HepG2 (cell line): ENCODE measurements around the gene RAI14. TPM values are rescaled to one million over a fixed set of nuclear protein-coding genes. Genes with fewer than 3 reads are reported as not detected.
"Not testable (repeated sequence)": the region's sequence is repeated elsewhere in the genome, so short reads cannot be mapped to it uniquely, and the experiment has no call there.

Experiments
- ATAC-seq: fragments of 200-7000 bp; cut with Tn5 transposase; 3 replicates; pipeline ENCODE4 v1.9.1; 2020; ENCODE audit warnings: mild to moderate bottlenecking, moderate library complexity
- BruUV-seq: library from RNA; stranded (reverse); fragments of 400-500 nt; replicated peaks from 2 replicates; lab custom pipeline; 2021; lab: Mats Ljungman, UMichigan
- CTCF ChIA-PET: fragments of 300-600 bp; formaldehyde crosslinking; extraction: SDS; loops from one replicate; lab custom pipeline; 2021; ENCODE audit warnings: low total read pairs, inconsistent platforms, low intra/inter-chr PET ratio; lab: Yijun Ruan, JAX
- POLR2A ChIA-PET: fragments of 350-600 bp; sonication (Branson Sonifier 250); formaldehyde crosslinking; loops from one replicate; lab custom pipeline; 2020; ENCODE audit warnings: antibody characterized with exemption, inconsistent platforms; lab: Yijun Ruan, JAX
- DNase-seq: peaks from one replicate; pipeline ENCODE4 v3.0.0-alpha.2; 2015; ENCODE audit warnings: low spot score
- FAIRE-seq: peaks from 3 replicates; lab custom pipeline; 2011; peaks lifted over from hg19 to GRCh38; lab: Jason Lieb, UNC
- H2AFZ ChIP-seq: one replicate; pipeline ENCODE4 v1.6.1; 2011; ENCODE audit warnings: low read length, inconsistent platforms
- H3K27ac ChIP-seq: fragments of 300-600 bp; 3 replicates; pipeline ENCODE4 v1.8.0; 2011; ENCODE audit warnings: mixed run types, mild to moderate bottlenecking, mixed read lengths, low read length, inconsistent platforms; ENCODE audit not compliant: insufficient read depth; ENCODE audit errors: extremely low read length
- H3K27me3 ChIP-seq, 2 experiments: fragments of 200-600 bp in 1 of 2; 2 replicates in 1 of 2; 3 replicates in 1 of 2; pipeline versions ENCODE4 v1.6.0 to v1.8.0; 2011; ENCODE audit warnings: low read length in 2 of 2, mild to moderate bottlenecking in 2 of 2, moderate library complexity in 2 of 2, inconsistent platforms in 1 of 2; ENCODE audit not compliant: insufficient read depth in 2 of 2, control insufficient read depth in 1 of 2
- H3K36me3 ChIP-seq, 2 experiments: fragments of 200-600 bp in 1 of 2; replicated peaks in 1 of 2; 2 replicates in 1 of 2; 3 replicates in 1 of 2; pipeline versions ENCODE4 v1.5.1 to v1.8.0; 2011; ENCODE audit warnings: low read length in 2 of 2, inconsistent platforms in 1 of 2; ENCODE audit not compliant: insufficient read depth in 2 of 2, control insufficient read depth in 1 of 2
- H3K4me1 ChIP-seq: 2 replicates; pipeline ENCODE4 v1.5.1; 2012; ENCODE audit warnings: low read length, inconsistent platforms; ENCODE audit not compliant: insufficient read depth
- H3K4me2 ChIP-seq: 2 replicates; pipeline ENCODE4 v1.6.0; 2011; ENCODE audit warnings: low read depth, low read length, inconsistent platforms
- H3K4me3 ChIP-seq, 3 experiments: fragments of 200-600 bp in 1 of 3; sonication (generic), shearing (Covaris generic) in 1 of 3; replicated peaks in 1 of 3; 2 replicates each; pipeline ENCODE4 v1.5.1; 2011 to 2016; ENCODE audit warnings: low read length in 3 of 3, inconsistent platforms in 2 of 3, low read depth in 2 of 3, mild to moderate bottlenecking in 2 of 3, control low read depth in 1 of 3, mixed read lengths in 1 of 3; ENCODE audit not compliant: insufficient read depth in 1 of 3
- H3K79me2 ChIP-seq: one replicate; pipeline ENCODE4 v1.6.1; 2011; ENCODE audit warnings: low read length, inconsistent platforms; ENCODE audit not compliant: insufficient read depth
- H3K9ac ChIP-seq: 2 replicates; pipeline ENCODE4 v1.6.0; 2011; ENCODE audit warnings: mild to moderate bottlenecking, low read depth, low read length, inconsistent platforms; ENCODE audit not compliant: insufficient read depth
- H3K9me3 ChIP-seq: 2 replicates; pipeline ENCODE4 v1.5.1; 2012; ENCODE audit warnings: mild to moderate bottlenecking, low read length
- H4K20me1 ChIP-seq: 2 replicates; pipeline ENCODE4 v1.6.0; 2011; ENCODE audit warnings: inconsistent platforms, mild to moderate bottlenecking, low read length, moderate library complexity; ENCODE audit not compliant: insufficient read depth
- CEBPG ChIP-seq: IDR thresholded peaks from 2 replicates; pipeline ENCODE4 v1.6.1; 2016
- PRDM10 ChIP-seq: sonication (generic); formaldehyde crosslinking; IDR thresholded peaks from 2 replicates; pipeline ENCODE4 v1.4.0; 2020; ENCODE audit warnings: low read depth, missing genetic modification reagents
- RFXANK ChIP-seq: IDR thresholded peaks from 2 replicates; pipeline ENCODE4 v1.6.1; 2016
- SIX1 ChIP-seq: sonication (generic); formaldehyde crosslinking; IDR thresholded peaks from 2 replicates; pipeline ENCODE4 v1.4.0; 2020; ENCODE audit warnings: missing genetic modification reagents, borderline replicate concordance
- SP140L ChIP-seq: sonication (generic); formaldehyde crosslinking; IDR thresholded peaks from 2 replicates; pipeline ENCODE4 v1.4.0; 2020; ENCODE audit warnings: missing genetic modification reagents, borderline replicate concordance
- SP5 ChIP-seq: IDR thresholded peaks from 2 replicates; pipeline ENCODE4 v1.6.1; 2016; ENCODE audit warnings: low read depth, borderline replicate concordance
- ZNF24 ChIP-seq: fragments of 450-650 bp; IDR thresholded peaks from 2 replicates; pipeline ENCODE4 v1.6.1; 2017; ENCODE audit warnings: antibody characterized with exemption, mild to moderate bottlenecking
- ZNF792 ChIP-seq: IDR thresholded peaks from 2 replicates; pipeline ENCODE4 v1.6.1; 2016
- WGBS: methylation state at CpG from one replicate; pipeline ENCODE4 v1.1.6; 2017; ENCODE audit warnings: low lambda C conversion rate; 5-methylcytosine and 5-hydroxymethylcytosine counted together
- in situ Hi-C: cut with HindIII; loops from 2 replicates; pipeline ENCODE4 v1.10.0; 2017; ENCODE audit warnings: low pct_unique_long_range_greater_than_20kb; ENCODE audit not compliant: extremely low pct_ligation_motif_present
- intact Hi-C: fragments of 100-400 bp; cut with micrococcal nuclease; formaldehyde crosslinking; loops from one replicate; pipeline ENCODE4 v1.10.0; 2022; ENCODE audit not compliant: unreplicated experiment
- polyA plus RNA-seq, 8 experiments: library from polyadenylated mRNA; depleted of rRNA in 3 of 8; stranded (reverse) in 7 of 8; unstranded in 1 of 8; fragments of >200 nt; fragmentation: Illumina TruSeq in 4 of 8; extraction: Trizol in 4 of 8; gene quantifications; 2 replicates each; pipeline versions ENCODE4 v1.2.1 to v1.2.3, GENCODE V29; 2011 to 2016; ENCODE audit warnings: low read depth in 4 of 8, missing spikeins in 1 of 8, mixed read lengths in 1 of 8; ENCODE audit not compliant: insufficient read depth in 1 of 8
- total RNA-seq, 5 experiments: library from RNA; depleted of rRNA; stranded (reverse); fragments of >200 nt; fragmentation: Illumina TruSeq; extraction: Trizol; gene quantifications; 2 replicates each; pipeline ENCODE4 v1.2.3, GENCODE V29; 2016; ENCODE audit warnings: low read depth in 1 of 5
- TF ChIP-seq, protein P1 (sequence below): sonication (generic); formaldehyde crosslinking; IDR thresholded peaks from 2 replicates; pipeline ENCODE4 v1.5.0; 2020; ENCODE audit warnings: mild to moderate bottlenecking, missing genetic modification reagents, borderline replicate concordance

Gene RAI14
- total and polyA plus RNA-seq, 2 of the 13 experiments (the other 11 are each of a cell fraction or from before 2014, with no cell fraction given), result 12.6 to 18.2 TPM

DNA sequence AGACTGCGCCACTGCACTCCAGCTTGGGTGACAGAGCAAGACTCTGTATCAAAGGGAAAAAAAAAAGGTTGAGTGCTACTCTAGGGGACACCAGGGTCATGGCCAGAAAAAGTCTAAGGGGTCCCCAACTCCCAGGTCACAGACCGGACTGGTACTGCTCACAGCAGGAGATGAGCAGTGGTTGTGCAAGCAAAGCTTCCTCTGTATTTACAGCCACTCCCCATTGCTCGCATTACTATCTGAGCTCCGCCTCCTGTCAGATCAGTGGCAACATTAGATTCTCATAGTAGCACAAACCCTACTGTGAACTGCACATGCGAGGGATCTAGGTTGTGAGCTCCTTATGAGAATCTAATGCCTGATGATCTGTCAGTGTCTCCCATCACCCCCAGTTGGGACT lies 103.1 kb downstream of the RAI14 start:
- peak; percentile 7 for DNase-seq
- H3K4me3 ChIP-seq, H3K36me3 ChIP-seq, H4K20me1 ChIP-seq, H3K9ac ChIP-seq, CTCF ChIA-PET, BruUV-seq, H3K4me2 ChIP-seq, FAIRE-seq, H3K27me3 ChIP-seq, ATAC-seq, H3K79me2 ChIP-seq, H3K27ac ChIP-seq, in situ Hi-C loops, H3K9me3 ChIP-seq, H2AFZ ChIP-seq: not testable (repeated sequence)
- POLR2A ChIA-PET, result interaction anchor here (1.3 kb wide), 1 partner anchor 80 kb away, joined by 4 read pairs; the partner anchor contains the start of gene TTC23L
- WGBS, result 80% methylated on average over 5 of the region's 5 CpGs
- intact Hi-C loops, result loop anchor here (5.0 to 10.0 kb wide), 2 partner anchors 76 to 102 kb away; partner anchors contain the start of genes RAI14 and TTC23L
- TF ChIP-seq CEBPG (CRISPR knock-in tag) (0 out of 2 replicates have a peak, but pooled peaks have one; percentile 30), SP5 (CRISPR knock-in tag) (0 out of 2 replicates have a peak, but pooled peaks have one; percentile 13)
- peaks cover 45% of the 10 kb centered on the region for H3K4me1 ChIP-seq

DNA sequence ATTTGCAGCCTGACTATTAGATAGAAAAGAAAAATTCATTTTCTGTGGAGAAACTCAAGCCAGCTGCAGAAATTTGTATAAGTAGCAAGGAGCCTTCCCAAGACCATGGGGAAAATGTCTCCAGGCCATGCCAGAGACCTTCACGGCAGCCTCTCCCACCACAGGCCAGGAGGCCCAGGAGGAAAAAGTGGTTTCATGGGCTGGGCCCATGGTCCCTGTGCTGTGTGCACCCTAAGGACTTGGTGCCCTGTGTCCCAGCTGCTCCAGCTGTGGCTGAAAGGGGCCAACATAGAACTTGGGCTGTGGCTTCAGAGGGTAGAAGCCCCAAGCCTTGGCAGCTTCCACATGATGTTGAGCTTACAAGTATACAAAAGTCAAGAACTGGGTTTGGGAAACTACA lies 109.5 kb downstream of the RAI14 start:
- ChIA-PET POLR2A (no interaction called here), CTCF (no interaction called here)
- Histone ChIP-seq H3K27ac (no peak overlapping the region), H3K36me3 (peaks cover 2 to 4% of the 10 kb centered on the region in 2 experiments; a peak in 1 of 5 replicates), H3K79me2 (no peaks in the 10 kb centered on the region), H2AFZ (no peak overlapping the region), H3K27me3 (no peaks in the 10 kb centered on the region), H3K4me2 (no peak overlapping the region), H3K4me3 (no peak overlapping the region), H3K4me1 (no peaks in the 10 kb centered on the region), H3K9ac (no peak overlapping the region), H3K9me3 (no peaks in the 10 kb centered on the region), H4K20me1 (no peaks in the 10 kb centered on the region)
- in situ Hi-C loops (no loop called here), intact Hi-C loops (no loop called here)
- WGBS, result 100% methylated on average over 1 of the region's 1 CpG
- no TSS peak for BruUV-seq
- FAIRE-seq, result no peak
- no peak for DNase-seq
- ATAC-seq, result no peak
- TF ChIP-seq, protein P1, sequence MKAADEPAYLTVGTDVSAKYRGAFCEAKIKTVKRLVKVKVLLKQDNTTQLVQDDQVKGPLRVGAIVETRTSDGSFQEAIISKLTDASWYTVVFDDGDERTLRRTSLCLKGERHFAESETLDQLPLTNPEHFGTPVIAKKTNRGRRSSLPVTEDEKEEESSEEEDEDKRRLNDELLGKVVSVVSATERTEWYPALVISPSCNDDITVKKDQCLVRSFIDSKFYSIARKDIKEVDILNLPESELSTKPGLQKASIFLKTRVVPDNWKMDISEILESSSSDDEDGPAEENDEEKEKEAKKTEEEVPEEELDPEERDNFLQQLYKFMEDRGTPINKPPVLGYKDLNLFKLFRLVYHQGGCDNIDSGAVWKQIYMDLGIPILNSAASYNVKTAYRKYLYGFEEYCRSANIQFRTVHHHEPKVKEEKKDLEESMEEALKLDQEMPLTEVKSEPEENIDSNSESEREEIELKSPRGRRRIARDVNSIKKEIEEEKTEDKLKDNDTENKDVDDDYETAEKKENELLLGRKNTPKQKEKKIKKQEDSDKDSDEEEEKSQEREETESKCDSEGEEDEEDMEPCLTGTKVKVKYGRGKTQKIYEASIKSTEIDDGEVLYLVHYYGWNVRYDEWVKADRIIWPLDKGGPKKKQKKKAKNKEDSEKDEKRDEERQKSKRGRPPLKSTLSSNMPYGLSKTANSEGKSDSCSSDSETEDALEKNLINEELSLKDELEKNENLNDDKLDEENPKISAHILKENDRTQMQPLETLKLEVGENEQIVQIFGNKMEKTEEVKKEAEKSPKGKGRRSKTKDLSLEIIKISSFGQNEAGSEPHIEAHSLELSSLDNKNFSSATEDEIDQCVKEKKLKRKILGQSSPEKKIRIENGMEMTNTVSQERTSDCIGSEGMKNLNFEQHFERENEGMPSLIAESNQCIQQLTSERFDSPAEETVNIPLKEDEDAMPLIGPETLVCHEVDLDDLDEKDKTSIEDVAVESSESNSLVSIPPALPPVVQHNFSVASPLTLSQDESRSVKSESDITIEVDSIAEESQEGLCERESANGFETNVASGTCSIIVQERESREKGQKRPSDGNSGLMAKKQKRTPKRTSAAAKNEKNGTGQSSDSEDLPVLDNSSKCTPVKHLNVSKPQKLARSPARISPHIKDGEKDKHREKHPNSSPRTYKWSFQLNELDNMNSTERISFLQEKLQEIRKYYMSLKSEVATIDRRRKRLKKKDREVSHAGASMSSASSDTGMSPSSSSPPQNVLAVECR (CRISPR knock-in tag), result no peak
- TF ChIP-seq SP140L (CRISPR knock-in tag) (no peak), RFXANK (CRISPR knock-in tag) (no peak), PRDM10 (no peak), ZNF24 (no peak), SIX1 (CRISPR knock-in tag) (no peak), ZNF792 (no peak)
